NCI-H526 (cell line): ENCODE data around the gene NFIX.
A peak's percentile ranks its signal among the peaks of the same experiment; 100 is the strongest.
"Not testable (repeated sequence)": the region's sequence is repeated elsewhere in the genome, so short reads cannot be mapped to it uniquely, and the experiment has no call there.

Source experiments
- DNase-seq, 2 experiments: peaks; one replicate each; lab custom pipeline; 2025; lab: John Stamatoyannopoulos, UW

The NFIX gene

GRCh38 chr19:12957389-12957952, 37.8 kb upstream of the NFIX start:
- DNase-seq, result not testable (repeated sequence)

DNA sequence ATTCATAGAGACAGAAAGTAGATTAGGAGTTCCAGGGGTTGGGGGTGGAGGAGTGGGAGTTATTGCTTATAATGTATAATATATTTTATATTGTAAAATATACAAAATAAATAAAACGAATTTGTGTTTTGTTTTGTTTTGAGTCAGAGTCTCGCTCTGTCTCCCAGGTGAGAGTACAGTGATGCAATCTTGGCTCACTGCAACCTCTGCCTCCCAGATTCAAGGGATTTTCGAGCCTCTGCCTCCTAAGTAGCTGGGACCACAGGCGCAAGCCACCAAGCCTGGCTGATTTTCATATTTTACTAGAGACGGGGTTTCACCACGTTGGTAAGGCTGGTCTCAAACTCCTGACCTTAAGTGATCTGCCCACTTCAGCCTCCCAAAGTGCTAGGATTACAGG, 35.8 kb upstream of the NFIX start:
- no peak for DNase-seq

GRCh38 chr19:12965017-12965811, 30.1 kb upstream of the NFIX start:
- DNase-seq, result peak; percentile 54 to 75

GRCh38 chr19:12965812-12966135, 29.5 kb upstream of the NFIX start:
- DNase-seq, result no peak

DNA sequence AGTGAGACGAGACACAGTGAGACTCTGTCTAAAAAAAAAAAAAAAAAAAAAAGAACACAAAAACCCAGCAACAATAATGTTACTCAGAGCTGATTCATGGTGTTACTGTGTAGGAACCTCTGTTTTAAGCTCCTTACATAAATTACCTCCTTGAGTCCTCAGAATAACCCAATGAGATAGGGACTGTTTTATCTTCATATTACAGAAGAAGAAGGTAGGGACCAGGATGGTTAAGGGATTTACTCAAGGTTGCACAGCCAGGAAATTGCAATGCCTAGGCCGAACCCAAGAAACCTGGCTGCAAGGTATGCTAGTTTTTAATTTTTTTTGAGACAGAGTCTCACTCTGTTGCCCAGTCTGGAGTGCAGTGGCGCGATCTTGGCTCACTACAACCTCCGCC, 27.4 kb upstream of the NFIX start:
- DNase-seq, result no peak

GRCh38 chr19:12969292-12969988, 25.8 kb upstream of the NFIX start, which contains the start of gene DAND5:
Gene DAND5 (plus strand): TSS chr19:12969576. CDS start chr19:12969661, 85 bp downstream.
- no peak for DNase-seq

- no peak for DNase-seq
Observed at GRCh38 chr19:12970070-12970820, 25.0 kb upstream of the NFIX start.

- no peak for DNase-seq
Observed at GRCh38 chr19:12973236-12973635, 22.0 kb upstream of the NFIX start.

DNA sequence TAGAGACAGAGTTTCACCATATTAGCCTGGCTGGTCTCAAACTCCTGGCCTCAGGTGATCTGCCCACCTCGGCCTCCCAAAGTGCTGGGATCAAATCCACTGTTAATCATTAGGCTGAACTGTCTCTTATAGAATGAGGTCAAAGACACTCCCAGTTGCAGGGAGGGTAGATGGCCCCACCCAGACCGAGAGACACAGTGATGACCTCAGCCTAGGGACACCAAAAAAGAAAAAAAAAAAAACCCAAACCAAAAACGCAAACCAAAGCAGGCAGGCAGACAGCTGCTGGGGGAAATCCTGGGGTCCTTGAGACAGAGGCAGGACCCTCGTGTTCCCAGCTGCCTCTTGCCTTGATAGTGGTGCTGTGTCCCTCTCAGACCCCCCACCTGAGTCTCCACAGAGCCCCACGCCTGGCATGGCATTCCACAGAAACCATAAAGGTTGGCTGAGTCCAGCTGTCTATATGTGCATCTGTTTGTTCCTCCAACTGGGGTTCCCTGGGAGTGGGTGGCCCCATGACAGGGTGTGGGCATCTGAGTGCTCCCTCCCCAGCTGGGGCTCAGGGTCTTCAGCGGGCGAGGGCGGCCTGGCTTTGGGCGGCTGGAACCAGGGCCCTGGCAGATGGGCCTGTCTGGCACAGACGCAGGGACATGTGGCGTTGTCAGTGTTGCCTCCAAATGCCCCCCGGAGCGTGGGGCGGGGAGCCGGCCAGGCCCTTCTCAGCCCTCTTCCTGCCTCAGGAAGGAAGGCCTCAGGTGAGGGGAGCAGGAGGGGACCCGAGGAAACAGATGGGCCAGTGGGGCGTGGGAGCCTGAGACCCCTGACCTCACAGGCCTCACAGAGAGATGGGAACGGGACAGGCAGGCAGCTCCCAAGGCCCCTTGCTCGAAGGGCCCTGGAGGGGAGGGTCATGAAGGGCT, 20.7 kb upstream of the NFIX start:
- no peak for DNase-seq

DNA sequence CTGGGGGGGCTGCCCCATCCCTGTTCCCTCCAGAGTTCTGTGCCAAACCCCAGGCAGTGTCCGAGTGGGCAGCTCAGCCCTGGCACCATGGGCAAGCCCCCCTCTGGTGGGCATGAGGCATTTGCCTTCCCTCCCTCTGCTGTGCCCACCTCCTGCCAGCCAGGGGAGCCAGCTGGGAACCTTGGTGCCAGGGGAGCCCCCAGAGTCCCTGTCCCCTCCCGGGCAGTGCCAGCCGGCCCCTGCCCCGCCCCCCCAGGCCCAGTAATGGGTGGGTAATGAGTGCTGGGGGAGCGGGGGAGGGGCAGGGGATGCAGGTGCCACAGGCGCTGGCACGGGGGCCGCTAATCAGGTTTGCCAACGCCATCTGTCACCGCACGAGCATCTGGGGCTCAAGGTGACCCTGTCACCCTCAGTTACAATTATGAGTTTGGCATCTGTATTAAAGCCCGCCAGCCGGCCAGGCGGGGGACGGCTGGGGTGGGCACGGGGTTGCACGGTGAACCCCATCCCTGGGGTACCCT, 20.0 kb upstream of the NFIX start:
- DNase-seq, result no peak

GRCh38 chr19:12976109-12976508, 19.2 kb upstream of the NFIX start:
- DNase-seq, result not testable (repeated sequence)

- DNase-seq, result peak in 1 of 2 experiments; percentile 12
Observed at GRCh38 chr19:12979974-12980373, 15.3 kb upstream of the NFIX start.

GRCh38 chr19:12982648-12983047, 12.6 kb upstream of the NFIX start:
- DNase-seq, result no peak

- no peak for DNase-seq
Observed at GRCh38 chr19:12983091-12983490, 12.2 kb upstream of the NFIX start.

- DNase-seq, result peak; percentile 14 to 72
Observed at GRCh38 chr19:12983542-12984142, 11.6 kb upstream of the NFIX start.

GRCh38 chr19:12984143-12984627, 11.1 kb upstream of the NFIX start:
- DNase-seq, result no peak

- no peak for DNase-seq
Observed at GRCh38 chr19:12984683-12985048, 10.6 kb upstream of the NFIX start.

- DNase-seq, result no peak
Observed at GRCh38 chr19:12985049-12985776, 10.1 kb upstream of the NFIX start.

- no peak for DNase-seq
Observed at GRCh38 chr19:12986726-12987125, 8.5 kb upstream of the NFIX start.

- DNase-seq, result no peak
Observed at GRCh38 chr19:12987190-12987589, 8.1 kb upstream of the NFIX start.
